HUES48 (cell line): Measurements from ENCODE around the gene TWNK.
"Not testable (repeated sequence)": the region's sequence is repeated elsewhere in the genome, so short reads cannot be mapped to it uniquely, and the experiment has no call there.

ENCODE experiments used
- H3K27ac ChIP-seq: one replicate; pipeline ENCODE4 v1.7.0; 2013; ENCODE audit warnings: low read depth, low read length, inconsistent platforms
- H3K27me3 ChIP-seq: 2 replicates; pipeline ENCODE4 v1.6.1; 2013; ENCODE audit warnings: mild to moderate bottlenecking, low read length; ENCODE audit not compliant: control insufficient read depth, insufficient read depth
- H3K36me3 ChIP-seq: 2 replicates; pipeline ENCODE4 v1.6.1; 2013; ENCODE audit warnings: low read length; ENCODE audit not compliant: control insufficient read depth, insufficient read depth
- H3K4me1 ChIP-seq: 2 replicates; pipeline ENCODE4 v1.6.1; 2013; ENCODE audit warnings: mild to moderate bottlenecking, low read length; ENCODE audit not compliant: control insufficient read depth, insufficient read depth
- H3K4me3 ChIP-seq: 2 replicates; pipeline ENCODE4 v1.5.1; 2013; ENCODE audit warnings: mild to moderate bottlenecking, low read depth, low read length
- H3K9ac ChIP-seq: 2 replicates; pipeline ENCODE4 v1.6.1; 2013; ENCODE audit warnings: mild to moderate bottlenecking, low read depth, low read length, moderate library complexity
- H3K9me3 ChIP-seq: 2 replicates; pipeline ENCODE4 v1.6.1; 2013; ENCODE audit warnings: low read length; ENCODE audit not compliant: control insufficient read depth, insufficient read depth

Gene TWNK

DNA sequence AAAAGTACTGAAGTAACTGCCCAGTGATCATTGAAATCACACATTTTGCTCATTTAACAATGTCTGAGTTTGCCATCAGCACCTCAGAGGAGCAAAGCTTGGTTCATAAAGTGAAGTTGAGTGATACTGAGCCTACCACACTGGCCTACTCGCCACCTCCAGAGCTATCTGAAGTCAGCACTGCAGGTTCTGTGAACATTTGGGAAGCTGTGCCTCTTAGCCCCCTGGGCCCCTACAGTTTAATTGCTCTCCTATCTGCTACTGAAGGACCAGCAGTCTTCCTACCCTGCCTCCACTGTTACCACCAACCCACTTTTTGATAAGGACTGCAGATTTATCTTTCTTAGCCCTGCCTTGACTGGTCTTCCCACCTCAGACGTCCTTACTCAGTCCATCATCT, 20.0 kb upstream of the TWNK start:
- H3K4me1 ChIP-seq, result no peaks in the 10 kb centered on the region; the same call in 1 of the 2 replicates
- H3K36me3 ChIP-seq, result peaks cover 13% of the 10 kb centered on the region
- H3K9me3 ChIP-seq, result no peaks in the 10 kb centered on the region
- H3K27me3 ChIP-seq, result 0 out of 2 replicates have a peak, but pooled peaks cover 2% of the 10 kb centered on the region
- H3K9ac ChIP-seq, result no peak overlapping the region
- H3K4me3 ChIP-seq, result no peak overlapping the region
- H3K27ac ChIP-seq, result no peak overlapping the region

DNA sequence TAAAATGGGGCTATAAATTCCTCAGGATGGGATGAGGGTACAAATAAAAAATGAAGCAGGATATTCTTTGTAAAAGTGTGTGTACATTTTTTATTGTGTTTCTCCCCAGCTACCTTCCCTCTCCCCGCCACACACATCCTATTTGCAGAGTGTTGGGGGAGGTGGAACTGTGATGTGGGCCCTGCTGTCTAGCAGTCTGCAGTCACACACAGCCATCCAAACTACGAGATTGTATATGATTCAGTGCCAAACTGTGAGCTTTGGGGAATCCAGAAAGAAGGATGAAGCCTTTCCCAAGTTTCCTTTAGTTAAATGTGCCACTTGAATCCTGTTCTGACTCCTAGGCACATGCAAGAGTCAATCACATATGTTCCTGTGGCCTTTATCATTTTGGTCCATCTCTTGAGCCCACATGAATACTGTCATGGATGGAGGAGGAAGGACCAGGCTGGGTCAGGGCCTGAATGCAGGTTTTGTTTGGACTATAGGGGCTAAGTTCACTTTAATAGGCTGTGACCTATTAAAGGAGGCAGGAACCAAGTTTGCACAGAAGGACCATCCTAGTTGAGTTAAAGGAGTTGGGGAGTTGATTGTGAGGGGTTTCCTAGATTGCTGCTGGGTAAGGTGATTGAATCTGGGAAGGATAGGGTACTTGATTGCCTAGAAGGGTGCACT, 19.1 kb upstream of the TWNK start:
- 0 out of 2 replicates have a peak, but pooled peaks cover 2% of the 10 kb centered on the region for H3K27me3 ChIP-seq
- H3K27ac ChIP-seq, result no peak overlapping the region
- H3K4me3 ChIP-seq, result 0 out of 2 replicates have a peak overlapping the region, but pooled peaks have one; percentile 76
- no peaks in the 10 kb centered on the region for H3K9me3 ChIP-seq
- no peaks in the 10 kb centered on the region; the same call in 1 of the 2 replicates for H3K4me1 ChIP-seq
- no peak overlapping the region for H3K9ac ChIP-seq
- H3K36me3 ChIP-seq, result peaks cover 4% of the 10 kb centered on the region

DNA sequence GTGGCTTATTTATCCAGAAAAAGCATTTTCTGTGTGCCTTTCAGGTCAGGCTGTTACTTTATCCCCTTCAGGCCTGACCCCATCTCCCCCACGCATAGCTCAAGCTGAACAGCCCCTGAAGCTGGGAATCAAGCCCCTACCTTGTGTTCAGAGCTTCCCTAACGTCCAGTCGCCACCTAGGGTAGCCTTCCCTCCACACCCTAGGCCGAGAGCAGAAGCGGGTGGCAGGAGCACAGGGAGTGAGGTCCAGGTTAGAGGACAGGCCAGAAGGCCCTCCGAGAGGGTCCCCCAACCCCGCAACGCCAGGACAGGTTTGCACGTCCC, 18.5 kb upstream of the TWNK start:
- Histone ChIP-seq H3K27me3 (0 out of 2 replicates have a peak, but pooled peaks cover 2% of the 10 kb centered on the region), H3K9me3 (no peaks in the 10 kb centered on the region), H3K9ac (peak overlapping the region; percentile 8; the same call in 1 of the 2 replicates), H3K27ac (no peak overlapping the region), H3K36me3 (no peaks in the 10 kb centered on the region), H3K4me1 (no peaks in the 10 kb centered on the region; the same call in 1 of the 2 replicates), H3K4me3 (peak overlapping the region; percentile 76)

DNA sequence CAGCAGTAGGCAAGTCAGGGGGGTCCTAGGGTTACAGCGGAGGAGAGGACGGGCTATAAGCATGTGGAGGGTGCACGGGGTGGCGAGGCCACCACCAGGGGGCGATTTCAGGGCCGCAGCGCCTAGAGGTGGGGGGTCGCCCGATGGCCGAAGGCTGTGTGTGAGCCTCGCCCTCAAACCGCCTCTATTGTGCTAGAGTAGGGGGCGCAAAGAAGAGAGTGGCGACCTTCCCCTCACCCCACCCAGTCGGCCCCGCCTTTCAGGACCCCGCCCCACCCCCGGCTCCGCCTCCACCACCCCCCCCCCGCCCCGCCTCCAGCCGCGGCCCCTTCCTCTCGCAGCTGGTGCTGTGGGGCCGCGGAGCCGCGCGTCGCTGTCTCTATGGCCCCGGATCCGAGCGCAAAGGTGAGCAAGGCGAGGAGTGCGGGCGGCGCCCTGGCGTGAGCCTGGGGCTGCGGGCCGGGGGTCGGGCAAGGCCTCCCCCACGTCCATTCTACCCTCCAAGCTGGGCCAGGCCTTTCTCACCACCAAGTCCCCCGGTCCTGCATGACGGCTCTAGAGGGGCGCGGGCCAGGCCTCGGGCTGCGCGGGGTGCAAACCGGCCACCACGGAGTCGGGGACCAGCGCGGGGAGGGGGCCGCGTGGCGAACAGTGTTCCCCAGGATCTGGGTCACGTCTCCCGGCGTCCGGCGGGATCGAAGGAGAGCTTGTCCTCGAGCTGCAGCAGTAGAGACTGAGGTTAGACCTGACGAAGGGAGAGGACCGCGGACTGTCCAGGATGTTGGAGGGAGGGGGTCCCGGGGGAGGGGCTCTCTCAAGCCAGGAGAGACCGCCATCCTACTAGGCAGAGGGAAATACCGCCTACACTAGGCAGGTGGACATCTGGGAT, 17.9 kb upstream of the TWNK start, which contains the start of gene SEMA4G:
SEMA4G (plus strand) TSS at position 318 of the 889 bp plus-strand sequence. CDS start 3,409 bp downstream, outside the sequence.
- 0 out of 2 replicates have a peak, but pooled peaks cover 2% of the 10 kb centered on the region for H3K27me3 ChIP-seq
- H3K9ac ChIP-seq, result peak within 1 kb of the TSS; percentile 8; the same call in 1 of the 2 replicates
- no peak within 1 kb of the TSS for H3K27ac ChIP-seq
- H3K4me3 ChIP-seq, result peak within 1 kb of the TSS; percentile 76
- H3K36me3 ChIP-seq, result no peaks in the 10 kb centered on the region
- no peaks in the 10 kb centered on the region for H3K9me3 ChIP-seq
- H3K4me1 ChIP-seq, result no peaks in the 10 kb centered on the region; the same call in 1 of the 2 replicates

DNA sequence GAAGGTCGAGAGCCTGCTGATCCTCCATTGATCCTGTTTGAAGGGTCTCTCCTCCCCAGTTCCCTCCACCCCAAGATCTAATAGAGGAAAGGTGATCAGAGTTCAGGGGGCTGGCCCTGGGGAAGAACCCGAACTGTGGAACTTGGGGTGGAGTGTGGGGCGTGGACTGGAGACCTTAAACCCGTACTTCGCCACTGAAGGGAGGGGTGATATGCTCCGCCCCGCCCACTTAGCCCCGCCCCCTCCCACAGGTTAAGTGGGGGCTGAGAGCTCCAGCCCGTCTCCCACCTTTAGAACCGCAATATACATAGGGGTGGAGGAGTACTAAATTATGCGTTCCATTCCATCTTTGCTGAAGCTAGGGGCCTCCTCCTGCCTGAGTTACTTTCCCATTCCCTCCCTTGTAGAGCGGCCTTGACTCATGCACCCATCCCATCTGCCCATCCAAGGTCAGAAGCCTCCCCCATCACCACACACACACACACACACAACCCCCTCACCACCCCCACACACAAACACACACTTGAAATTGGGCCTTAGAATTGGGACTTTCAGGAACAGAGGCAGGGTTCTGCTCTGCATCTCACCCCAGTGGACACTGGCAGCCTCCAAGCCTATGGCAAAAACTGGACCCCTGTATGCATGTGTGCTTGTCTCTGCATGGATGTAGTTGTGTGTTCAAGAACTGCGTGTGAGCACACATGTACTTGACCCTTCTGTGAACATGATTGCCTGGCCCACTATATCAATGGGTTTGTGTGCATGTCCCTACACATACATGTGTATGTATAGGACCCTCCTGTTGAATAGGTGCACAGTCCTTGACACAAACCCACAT, 17.0 kb upstream of the TWNK start:
- Histone ChIP-seq H3K9me3 (no peaks in the 10 kb centered on the region), H3K27me3 (0 out of 2 replicates have a peak, but pooled peaks cover 2% of the 10 kb centered on the region), H3K36me3 (no peaks in the 10 kb centered on the region), H3K4me3 (peak overlapping the region; percentile 76), H3K4me1 (no peaks in the 10 kb centered on the region; the same call in 1 of the 2 replicates), H3K27ac (no peak overlapping the region), H3K9ac (no peak overlapping the region)

DNA sequence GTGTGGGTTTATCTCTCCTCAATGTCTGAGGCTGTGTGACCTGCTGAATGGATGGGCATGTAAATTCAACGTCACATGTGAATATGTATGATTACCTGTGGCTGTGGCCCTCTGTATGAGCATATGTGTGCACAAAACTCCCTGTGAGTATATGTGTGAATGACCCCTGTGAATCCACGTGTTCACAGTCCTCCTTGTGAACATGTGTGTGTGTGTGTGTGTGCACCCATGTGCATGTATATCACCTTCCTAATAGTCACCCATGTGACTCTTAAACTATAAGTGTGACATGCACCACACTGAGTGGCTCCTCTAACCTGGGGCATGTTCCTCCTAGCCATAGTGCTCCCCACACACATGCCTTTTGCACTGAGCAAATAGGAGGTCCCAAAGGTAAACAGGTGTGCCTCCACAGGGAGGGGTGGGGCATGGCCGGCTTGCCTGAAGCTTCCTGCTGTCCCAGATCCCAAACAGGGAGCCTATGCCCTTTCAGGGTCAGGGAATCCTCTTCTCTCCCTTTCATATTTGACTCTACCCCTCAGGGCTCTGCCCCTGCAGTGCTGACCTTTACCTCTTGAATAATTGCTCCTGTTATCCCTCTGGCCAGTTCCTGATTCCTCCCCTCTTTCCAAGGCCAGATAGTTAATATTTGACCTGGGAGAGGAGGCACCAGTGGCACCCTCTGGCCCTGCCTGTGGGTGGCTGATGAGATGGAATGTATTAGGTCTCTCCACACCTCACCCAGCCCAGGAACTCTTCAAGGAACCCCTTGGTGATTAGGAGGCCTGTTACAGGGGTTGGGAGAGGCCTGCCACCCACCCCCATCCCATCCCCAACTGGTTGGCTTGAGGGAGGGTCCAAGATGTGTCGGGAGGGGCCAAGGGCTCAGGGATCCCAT, 16.2 kb upstream of the TWNK start:
- Histone ChIP-seq H3K36me3 (no peaks in the 10 kb centered on the region), H3K27me3 (0 out of 2 replicates have a peak, but pooled peaks cover 2% of the 10 kb centered on the region), H3K4me1 (no peaks in the 10 kb centered on the region; the same call in 1 of the 2 replicates), H3K9me3 (no peaks in the 10 kb centered on the region), H3K9ac (no peak overlapping the region), H3K4me3 (no peak overlapping the region), H3K27ac (no peak overlapping the region)

DNA sequence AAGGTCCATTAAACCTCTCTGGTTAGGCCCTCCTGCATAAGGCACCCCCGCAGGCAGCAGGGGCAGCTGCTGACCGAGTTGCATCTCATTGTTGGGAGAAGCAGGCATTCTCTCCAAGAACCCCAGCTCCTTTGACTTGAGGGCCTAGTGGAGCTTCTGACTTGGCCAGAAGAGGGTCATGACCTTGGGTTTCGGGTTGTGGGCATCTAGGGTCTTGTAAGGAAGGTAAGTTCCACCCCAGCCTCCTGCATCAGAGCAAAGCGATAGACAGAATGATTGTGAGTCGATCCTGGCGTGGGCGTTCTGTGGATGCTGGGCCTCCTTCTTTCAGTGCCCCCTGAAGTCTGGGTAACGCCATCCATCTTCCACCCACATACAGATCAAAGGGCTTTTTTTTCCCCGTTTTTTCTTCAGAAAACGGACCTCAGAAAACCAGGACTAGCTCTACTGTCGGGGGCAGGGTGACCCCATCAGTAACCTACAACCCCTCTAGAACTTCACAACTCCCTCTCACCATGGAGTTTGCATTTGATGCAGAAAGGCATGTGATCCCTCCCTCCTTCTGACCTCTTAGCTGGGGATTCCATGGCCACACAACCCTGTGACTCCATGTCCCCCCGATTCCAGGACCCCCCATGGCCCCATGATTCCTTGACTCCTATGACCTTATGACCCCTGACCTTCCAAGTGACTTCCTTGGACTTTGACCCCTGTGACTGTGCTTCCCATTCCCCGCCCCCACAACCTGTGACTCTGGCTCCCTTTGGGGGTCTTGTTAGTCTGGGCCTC, 15.0 kb upstream of the TWNK start:
- Histone ChIP-seq H3K4me3 (no peak overlapping the region), H3K27me3 (0 out of 2 replicates have a peak, but pooled peaks cover 2% of the 10 kb centered on the region), H3K9me3 (no peaks in the 10 kb centered on the region), H3K27ac (no peak overlapping the region), H3K9ac (no peak overlapping the region), H3K4me1 (no peaks in the 10 kb centered on the region; the same call in 1 of the 2 replicates), H3K36me3 (no peaks in the 10 kb centered on the region)

DNA sequence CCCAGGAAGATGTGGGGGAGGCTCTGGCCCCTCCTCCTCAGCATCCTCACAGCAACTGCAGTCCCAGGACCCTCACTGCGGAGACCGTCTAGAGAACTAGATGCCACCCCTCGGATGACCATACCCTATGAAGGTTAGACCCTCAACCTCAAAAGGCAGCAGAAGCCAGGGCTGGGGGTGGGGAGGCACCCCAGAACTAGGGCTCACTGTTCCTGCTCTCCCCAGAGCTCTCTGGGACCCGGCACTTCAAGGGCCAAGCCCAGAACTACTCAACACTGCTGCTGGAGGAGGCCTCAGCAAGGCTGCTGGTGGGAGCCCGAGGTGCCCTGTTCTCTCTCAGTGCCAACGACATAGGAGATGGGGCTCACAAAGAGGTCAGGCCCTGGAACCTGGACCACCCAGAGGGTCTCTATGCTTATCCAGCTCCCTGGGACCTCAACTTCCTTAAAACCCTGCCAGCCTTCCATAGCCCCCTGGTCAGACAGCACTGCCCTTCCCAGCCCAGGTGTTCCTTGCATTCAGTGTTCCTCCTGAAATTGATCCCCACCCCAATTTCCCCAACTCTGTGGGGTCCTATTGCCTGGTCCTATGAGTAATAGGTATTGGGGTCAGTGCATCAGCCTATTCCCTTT, 14.3 kb upstream of the TWNK start:
- Histone ChIP-seq H3K4me1 (no peaks in the 10 kb centered on the region; the same call in 1 of the 2 replicates), H3K4me3 (no peak overlapping the region), H3K9ac (no peak overlapping the region), H3K9me3 (no peaks in the 10 kb centered on the region), H3K27ac (no peak overlapping the region), H3K36me3 (no peaks in the 10 kb centered on the region), H3K27me3 (0 out of 2 replicates have a peak, but pooled peaks cover 2% of the 10 kb centered on the region)

DNA sequence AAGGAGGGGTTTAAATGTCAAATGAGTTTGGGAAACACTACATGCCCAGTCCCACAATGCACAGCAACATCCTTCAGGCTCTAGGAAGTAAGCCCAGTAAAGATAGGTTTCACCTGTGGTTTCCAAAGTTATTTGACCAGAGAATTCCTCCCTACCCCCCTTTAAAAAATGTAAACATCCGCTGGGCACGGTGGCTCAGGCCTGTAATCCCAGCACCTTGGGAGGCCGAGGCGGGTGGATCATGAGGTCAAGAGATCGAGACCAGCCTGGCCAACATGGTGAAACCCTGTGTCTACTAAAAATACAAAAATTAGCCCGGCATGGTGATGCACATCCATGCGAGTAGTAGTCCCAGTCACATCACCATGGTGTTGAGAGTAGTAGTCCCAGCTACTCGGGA, 11.9 kb upstream of the TWNK start:
- not testable (repeated sequence) for H3K4me3 ChIP-seq, H3K27ac ChIP-seq, H3K9ac ChIP-seq, H3K9me3 ChIP-seq, H3K27me3 ChIP-seq, H3K4me1 ChIP-seq
- peaks cover 14% of the 10 kb centered on the region for H3K36me3 ChIP-seq
